ENCODE data around the gene HNF1A.

HNF1A gene

GRCh38 chr12:120988658-120989057 lies 10.3 kb downstream of the HNF1A start:
- DNase-seq, result no peak

- no peak for DNase-seq
These were observed 11.3 kb downstream of the HNF1A start for GRCh38 chr12:120989687-120990086.

- no peak for DNase-seq
These were observed 12.2 kb downstream of the HNF1A start for GRCh38 chr12:120990487-120991055.

GRCh38 chr12:120991965-120992364 lies 13.6 kb downstream of the HNF1A start:
- DNase-seq, result no peak

GRCh38 chr12:120992989-120993388 lies 14.6 kb downstream of the HNF1A start:
- DNase-seq, result no peak

- DNase-seq, result no peak
These were observed 15.2 kb downstream of the HNF1A start for GRCh38 chr12:120993496-120993895.

GRCh38 chr12:120994059-120994458 lies 15.7 kb downstream of the HNF1A start:
- no peak for DNase-seq

- no peak for DNase-seq
These were observed 16.4 kb downstream of the HNF1A start for GRCh38 chr12:120994589-120995337.

- no peak for DNase-seq
These were observed 17.9 kb downstream of the HNF1A start for GRCh38 chr12:120996133-120996746.

- DNase-seq, result no peak
These were observed 19.1 kb downstream of the HNF1A start for GRCh38 chr12:120997448-120997847.

- no peak for DNase-seq
These were observed 20.1 kb downstream of the HNF1A start for GRCh38 chr12:120998435-120998834.

GRCh38 chr12:120999191-121000120 lies 21.1 kb downstream of the HNF1A start:
- DNase-seq, result no peak

- DNase-seq, result no peak
These were observed 22.2 kb downstream of the HNF1A start for GRCh38 chr12:121000530-121000929.

- no peak for DNase-seq
These were observed 22.7 kb downstream of the HNF1A start for GRCh38 chr12:121001060-121001459.

- DNase-seq, result no peak
These were observed 23.6 kb downstream of the HNF1A start for GRCh38 chr12:121001841-121002483.

- no peak for DNase-seq
These were observed 25.3 kb downstream of the HNF1A start for GRCh38 chr12:121003650-121004049.

- DNase-seq, result no peak
These were observed 26.0 kb downstream of the HNF1A start for GRCh38 chr12:121004253-121004815.

GRCh38 chr12:121005346-121005815 lies 27.0 kb downstream of the HNF1A start:
- DNase-seq, result no peak

GRCh38 chr12:121008347-121009098 lies 30.2 kb downstream of the HNF1A start:
- DNase-seq, result no peak

- DNase-seq, result no peak
These were observed 31.4 kb downstream of the HNF1A start for GRCh38 chr12:121009741-121010140.

- DNase-seq, result no peak
These were observed 32.5 kb downstream of the HNF1A start for GRCh38 chr12:121010860-121011259.
